ENCODE measurements around the gene ARHGAP6. TPM values are rescaled to one million over a fixed set of nuclear protein-coding genes. Genes with fewer than 3 reads are reported as not detected.

Gene ARHGAP6
- total and polyA plus RNA-seq, 2 experiments from 2014 or later: 0.26 to 0.59 TPM

DNA sequence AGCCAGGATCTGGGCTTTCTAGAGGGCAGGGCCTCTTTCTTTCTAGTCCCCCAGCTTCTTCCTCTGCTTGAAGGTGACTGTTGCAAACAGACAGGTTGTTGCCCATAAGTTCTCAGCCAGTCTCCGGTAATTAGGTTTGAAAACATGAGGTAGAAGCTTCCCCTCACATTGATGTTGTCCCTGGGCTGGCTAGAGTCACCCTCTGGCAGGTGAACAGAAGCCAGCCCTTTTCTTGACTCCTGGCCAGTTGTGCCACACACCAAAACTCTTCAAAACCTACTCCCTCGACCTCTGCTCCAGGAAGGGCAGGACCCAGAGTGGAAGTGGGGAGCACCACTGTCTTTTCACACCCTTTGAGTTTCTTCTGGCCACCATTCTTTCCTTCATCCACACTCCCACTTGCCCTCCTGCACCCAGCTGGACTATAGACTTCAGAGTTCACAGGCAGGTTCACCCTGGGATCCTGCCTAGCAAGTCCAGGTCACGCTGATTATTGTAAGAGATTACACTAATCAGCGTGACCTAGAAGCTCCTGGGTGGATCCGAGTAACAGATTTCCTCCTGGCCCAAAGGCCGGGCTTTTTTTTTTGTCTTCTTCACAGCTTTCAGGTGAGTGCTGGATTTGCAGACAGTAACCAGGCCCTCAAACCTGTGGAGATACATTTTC is 37.4 kb upstream of the ARHGAP6 start:
- no peak overlapping the region for H3K27ac Mint-ChIP-seq
- Histone ChIP-seq H3K4me1 (ENCODE audit: insufficient read depth) (no peaks in the 10 kb centered on the region), H3K36me3 (ENCODE audit: insufficient read depth) (no peaks in the 10 kb centered on the region), H3K4me2 (no peak overlapping the region), H3F3A (replicated peaks; ENCODE audit: low read depth) (no peaks in the 10 kb centered on the region), H2AFZ (no peak overlapping the region), H3K4me3 (no peak overlapping the region), H3K27ac (ENCODE audit: low read depth) (no peak overlapping the region), H3K9me2 (ENCODE audit: insufficient read depth) (no peaks in the 10 kb centered on the region), H3K79me2 (replicated peaks; ENCODE audit: insufficient read depth) (no peaks in the 10 kb centered on the region), H4K20me1 (replicated peaks; ENCODE audit: insufficient read depth) (no peaks in the 10 kb centered on the region), H3K27me3 (ENCODE audit: insufficient read depth) (no peaks in the 10 kb centered on the region)
- H3K27me3 Mint-ChIP-seq (ENCODE audit: insufficient read depth, low read depth, poor library complexity): no peaks in the 10 kb centered on the region
- no peak for TF ChIP-seq STAT1 (IDR thresholded peaks at IDR 0.05; ENCODE audit: unreplicated experiment)
- TF ChIP-seq, protein P1, sequence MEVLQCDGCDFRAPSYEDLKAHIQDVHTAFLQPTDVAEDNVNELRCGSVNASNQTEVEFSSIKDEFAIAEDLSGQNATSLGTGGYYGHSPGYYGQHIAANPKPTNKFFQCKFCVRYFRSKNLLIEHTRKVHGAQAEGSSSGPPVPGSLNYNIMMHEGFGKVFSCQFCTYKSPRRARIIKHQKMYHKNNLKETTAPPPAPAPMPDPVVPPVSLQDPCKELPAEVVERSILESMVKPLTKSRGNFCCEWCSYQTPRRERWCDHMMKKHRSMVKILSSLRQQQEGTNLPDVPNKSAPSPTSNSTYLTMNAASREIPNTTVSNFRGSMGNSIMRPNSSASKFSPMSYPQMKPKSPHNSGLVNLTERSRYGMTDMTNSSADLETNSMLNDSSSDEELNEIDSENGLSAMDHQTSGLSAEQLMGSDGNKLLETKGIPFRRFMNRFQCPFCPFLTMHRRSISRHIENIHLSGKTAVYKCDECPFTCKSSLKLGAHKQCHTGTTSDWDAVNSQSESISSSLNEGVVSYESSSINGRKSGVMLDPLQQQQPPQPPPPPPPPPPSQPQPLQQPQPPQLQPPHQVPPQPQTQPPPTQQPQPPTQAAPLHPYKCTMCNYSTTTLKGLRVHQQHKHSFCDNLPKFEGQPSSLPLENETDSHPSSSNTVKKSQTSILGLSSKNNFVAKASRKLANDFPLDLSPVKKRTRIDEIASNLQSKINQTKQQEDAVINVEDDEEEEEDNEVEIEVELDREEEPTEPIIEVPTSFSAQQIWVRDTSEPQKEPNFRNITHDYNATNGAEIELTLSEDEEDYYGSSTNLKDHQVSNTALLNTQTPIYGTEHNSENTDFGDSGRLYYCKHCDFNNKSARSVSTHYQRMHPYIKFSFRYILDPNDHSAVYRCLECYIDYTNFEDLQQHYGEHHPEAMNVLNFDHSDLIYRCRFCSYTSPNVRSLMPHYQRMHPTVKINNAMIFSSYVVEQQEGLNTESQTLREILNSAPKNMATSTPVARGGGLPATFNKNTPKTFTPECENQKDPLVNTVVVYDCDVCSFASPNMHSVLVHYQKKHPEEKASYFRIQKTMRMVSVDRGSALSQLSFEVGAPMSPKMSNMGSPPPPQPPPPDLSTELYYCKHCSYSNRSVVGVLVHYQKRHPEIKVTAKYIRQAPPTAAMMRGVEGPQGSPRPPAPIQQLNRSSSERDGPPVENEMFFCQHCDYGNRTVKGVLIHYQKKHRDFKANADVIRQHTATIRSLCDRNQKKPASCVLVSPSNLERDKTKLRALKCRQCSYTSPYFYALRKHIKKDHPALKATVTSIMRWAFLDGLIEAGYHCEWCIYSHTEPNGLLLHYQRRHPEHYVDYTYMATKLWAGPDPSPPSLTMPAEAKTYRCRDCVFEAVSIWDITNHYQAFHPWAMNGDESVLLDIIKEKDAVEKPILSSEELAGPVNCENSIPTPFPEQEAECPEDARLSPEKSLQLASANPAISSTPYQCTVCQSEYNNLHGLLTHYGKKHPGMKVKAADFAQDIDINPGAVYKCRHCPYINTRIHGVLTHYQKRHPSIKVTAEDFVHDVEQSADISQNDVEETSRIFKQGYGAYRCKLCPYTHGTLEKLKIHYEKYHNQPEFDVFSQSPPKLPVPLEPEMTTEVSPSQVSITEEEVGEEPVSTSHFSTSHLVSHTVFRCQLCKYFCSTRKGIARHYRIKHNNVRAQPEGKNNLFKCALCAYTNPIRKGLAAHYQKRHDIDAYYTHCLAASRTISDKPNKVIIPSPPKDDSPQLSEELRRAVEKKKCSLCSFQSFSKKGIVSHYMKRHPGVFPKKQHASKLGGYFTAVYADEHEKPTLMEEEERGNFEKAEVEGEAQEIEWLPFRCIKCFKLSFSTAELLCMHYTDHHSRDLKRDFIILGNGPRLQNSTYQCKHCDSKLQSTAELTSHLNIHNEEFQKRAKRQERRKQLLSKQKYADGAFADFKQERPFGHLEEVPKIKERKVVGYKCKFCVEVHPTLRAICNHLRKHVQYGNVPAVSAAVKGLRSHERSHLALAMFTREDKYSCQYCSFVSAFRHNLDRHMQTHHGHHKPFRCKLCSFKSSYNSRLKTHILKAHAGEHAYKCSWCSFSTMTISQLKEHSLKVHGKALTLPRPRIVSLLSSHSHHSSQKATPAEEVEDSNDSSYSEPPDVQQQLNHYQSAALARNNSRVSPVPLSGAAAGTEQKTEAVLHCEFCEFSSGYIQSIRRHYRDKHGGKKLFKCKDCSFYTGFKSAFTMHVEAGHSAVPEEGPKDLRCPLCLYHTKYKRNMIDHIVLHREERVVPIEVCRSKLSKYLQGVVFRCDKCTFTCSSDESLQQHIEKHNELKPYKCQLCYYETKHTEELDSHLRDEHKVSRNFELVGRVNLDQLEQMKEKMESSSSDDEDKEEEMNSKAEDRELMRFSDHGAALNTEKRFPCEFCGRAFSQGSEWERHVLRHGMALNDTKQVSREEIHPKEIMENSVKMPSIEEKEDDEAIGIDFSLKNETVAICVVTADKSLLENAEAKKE (CRISPR knock-in tag; IDR thresholded peaks at IDR 0.05): no peak
- TF ChIP-seq JUNB (IDR thresholded peaks at IDR 0.05; ENCODE audit: unreplicated experiment): no peak
- TF ChIP-seq, protein P2, sequence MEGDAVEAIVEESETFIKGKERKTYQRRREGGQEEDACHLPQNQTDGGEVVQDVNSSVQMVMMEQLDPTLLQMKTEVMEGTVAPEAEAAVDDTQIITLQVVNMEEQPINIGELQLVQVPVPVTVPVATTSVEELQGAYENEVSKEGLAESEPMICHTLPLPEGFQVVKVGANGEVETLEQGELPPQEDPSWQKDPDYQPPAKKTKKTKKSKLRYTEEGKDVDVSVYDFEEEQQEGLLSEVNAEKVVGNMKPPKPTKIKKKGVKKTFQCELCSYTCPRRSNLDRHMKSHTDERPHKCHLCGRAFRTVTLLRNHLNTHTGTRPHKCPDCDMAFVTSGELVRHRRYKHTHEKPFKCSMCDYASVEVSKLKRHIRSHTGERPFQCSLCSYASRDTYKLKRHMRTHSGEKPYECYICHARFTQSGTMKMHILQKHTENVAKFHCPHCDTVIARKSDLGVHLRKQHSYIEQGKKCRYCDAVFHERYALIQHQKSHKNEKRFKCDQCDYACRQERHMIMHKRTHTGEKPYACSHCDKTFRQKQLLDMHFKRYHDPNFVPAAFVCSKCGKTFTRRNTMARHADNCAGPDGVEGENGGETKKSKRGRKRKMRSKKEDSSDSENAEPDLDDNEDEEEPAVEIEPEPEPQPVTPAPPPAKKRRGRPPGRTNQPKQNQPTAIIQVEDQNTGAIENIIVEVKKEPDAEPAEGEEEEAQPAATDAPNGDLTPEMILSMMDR (conservative IDR thresholded peaks at IDR 0.05; ENCODE audit: low read depth in 2 of 2): no peak
- TF ChIP-seq POLR2AphosphoS5 (IDR thresholded peaks at IDR 0.05; ENCODE audit: low read depth): no peak
- TF ChIP-seq, protein P3, sequence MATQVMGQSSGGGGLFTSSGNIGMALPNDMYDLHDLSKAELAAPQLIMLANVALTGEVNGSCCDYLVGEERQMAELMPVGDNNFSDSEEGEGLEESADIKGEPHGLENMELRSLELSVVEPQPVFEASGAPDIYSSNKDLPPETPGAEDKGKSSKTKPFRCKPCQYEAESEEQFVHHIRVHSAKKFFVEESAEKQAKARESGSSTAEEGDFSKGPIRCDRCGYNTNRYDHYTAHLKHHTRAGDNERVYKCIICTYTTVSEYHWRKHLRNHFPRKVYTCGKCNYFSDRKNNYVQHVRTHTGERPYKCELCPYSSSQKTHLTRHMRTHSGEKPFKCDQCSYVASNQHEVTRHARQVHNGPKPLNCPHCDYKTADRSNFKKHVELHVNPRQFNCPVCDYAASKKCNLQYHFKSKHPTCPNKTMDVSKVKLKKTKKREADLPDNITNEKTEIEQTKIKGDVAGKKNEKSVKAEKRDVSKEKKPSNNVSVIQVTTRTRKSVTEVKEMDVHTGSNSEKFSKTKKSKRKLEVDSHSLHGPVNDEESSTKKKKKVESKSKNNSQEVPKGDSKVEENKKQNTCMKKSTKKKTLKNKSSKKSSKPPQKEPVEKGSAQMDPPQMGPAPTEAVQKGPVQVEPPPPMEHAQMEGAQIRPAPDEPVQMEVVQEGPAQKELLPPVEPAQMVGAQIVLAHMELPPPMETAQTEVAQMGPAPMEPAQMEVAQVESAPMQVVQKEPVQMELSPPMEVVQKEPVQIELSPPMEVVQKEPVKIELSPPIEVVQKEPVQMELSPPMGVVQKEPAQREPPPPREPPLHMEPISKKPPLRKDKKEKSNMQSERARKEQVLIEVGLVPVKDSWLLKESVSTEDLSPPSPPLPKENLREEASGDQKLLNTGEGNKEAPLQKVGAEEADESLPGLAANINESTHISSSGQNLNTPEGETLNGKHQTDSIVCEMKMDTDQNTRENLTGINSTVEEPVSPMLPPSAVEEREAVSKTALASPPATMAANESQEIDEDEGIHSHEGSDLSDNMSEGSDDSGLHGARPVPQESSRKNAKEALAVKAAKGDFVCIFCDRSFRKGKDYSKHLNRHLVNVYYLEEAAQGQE (IDR thresholded peaks at IDR 0.05; ENCODE audit: unreplicated experiment): no peak
- TF ChIP-seq EZH2 (IDR thresholded peaks at IDR 0.05; ENCODE audit: low read depth, unreplicated experiment): no peak
- no peaks in the 10 kb centered on the region for H3K36me3 Mint-ChIP-seq (ENCODE audit: low read depth)
- DNase-seq (ENCODE audit: low spot score) (no peak), ATAC-seq (no peak)
- no peaks in the 10 kb centered on the region for H3K4me1 Mint-ChIP-seq
- no peaks in the 10 kb centered on the region for H3K9me3 Mint-ChIP-seq
- no peak overlapping the region for H3K4me3 Mint-ChIP-seq
